CD14-positive monocyte (primary cell): ENCODE data around the gene ZMYND19. TPM values are rescaled to one million over a fixed set of nuclear protein-coding genes. Genes with fewer than 3 reads are reported as not detected.

ENCODE experiments used
- DNase-seq, 3 donors: peaks; one replicate each; pipeline ENCODE4 v3.0.0-alpha.2; 2011 to 2022
- H2AFZ ChIP-seq: 2 replicates; pipeline ENCODE4 v1.6.0; 2012; ENCODE audit warnings: mild to moderate bottlenecking, low read depth, low read length, inconsistent platforms; ENCODE audit not compliant: insufficient read depth, poor library complexity, severe bottlenecking
- H3K27ac ChIP-seq, 2 donors: 1 replicate in 1 of 2; 2 replicates in 1 of 2; pipeline ENCODE4 v1.5.1; 2012 to 2013; ENCODE audit warnings: low read length in 2 of 2, control low read depth in 1 of 2, inconsistent platforms in 1 of 2, low read depth in 1 of 2, mild to moderate bottlenecking in 1 of 2
- H3K27me3 ChIP-seq, 2 donors: one replicate each; pipeline versions ENCODE4 v1.6.0 to v1.6.1; 2011 to 2013; ENCODE audit warnings: low read length in 2 of 2; ENCODE audit not compliant: control insufficient read depth in 2 of 2, insufficient read depth in 2 of 2
- H3K36me3 ChIP-seq, 2 donors: replicated peaks in 1 of 2; 1 replicate in 1 of 2; 2 replicates in 1 of 2; pipeline versions ENCODE4 v1.5.1 to v1.6.1; 2012 to 2013; ENCODE audit warnings: low read length in 2 of 2, control low read depth in 1 of 2, inconsistent platforms in 1 of 2, mild to moderate bottlenecking in 1 of 2; ENCODE audit not compliant: insufficient read depth in 2 of 2, control insufficient read depth in 1 of 2
- H3K4me1 ChIP-seq, 2 donors: 1 replicate in 1 of 2; 2 replicates in 1 of 2; pipeline versions ENCODE4 v1.5.1 to v1.6.1; 2012 to 2013; ENCODE audit warnings: low read length in 2 of 2, control low read depth in 1 of 2, inconsistent platforms in 1 of 2, mild to moderate bottlenecking in 1 of 2, moderate library complexity in 1 of 2; ENCODE audit not compliant: insufficient read depth in 2 of 2, control insufficient read depth in 1 of 2
- H3K4me2 ChIP-seq: replicated peaks from 2 replicates; pipeline ENCODE3; 2012; ENCODE audit warnings: low read length, moderate library complexity, mild to moderate bottlenecking; ENCODE audit not compliant: poor library complexity, severe bottlenecking; ENCODE audit errors: extremely low read depth
- H3K4me3 ChIP-seq, 3 experiments: fragments of 200-600 bp in 1 of 3; sonication (generic) in 1 of 3; replicated peaks in 1 of 3; 1 replicate in 2 of 3; 2 replicates in 1 of 3; pipeline ENCODE4 v1.5.1; 2011 to 2013; ENCODE audit warnings: low read length in 3 of 3, mild to moderate bottlenecking in 3 of 3, control low read depth in 2 of 3, low read depth in 2 of 3, inconsistent platforms in 1 of 3, moderate library complexity in 1 of 3
- H3K79me2 ChIP-seq: 2 replicates; pipeline ENCODE4 v1.6.0; 2012; ENCODE audit warnings: mild to moderate bottlenecking, control low read depth, inconsistent platforms, low read length, moderate library complexity; ENCODE audit not compliant: insufficient read depth
- H3K9ac ChIP-seq: 2 replicates; pipeline ENCODE4 v1.6.0; 2017; ENCODE audit warnings: low read length, mild to moderate bottlenecking; ENCODE audit not compliant: insufficient read depth, poor library complexity, severe bottlenecking
- H3K9me3 ChIP-seq, 2 donors: replicated peaks in 1 of 2; 1 replicate in 1 of 2; 2 replicates in 1 of 2; pipeline versions ENCODE4 v1.5.1 to v1.6.1; 2012 to 2013; ENCODE audit warnings: low read length in 2 of 2, control low read depth in 1 of 2; ENCODE audit not compliant: control insufficient read depth in 1 of 2, insufficient read depth in 1 of 2
- H4K20me1 ChIP-seq: 2 replicates; pipeline ENCODE4 v1.6.0; 2012; ENCODE audit warnings: mild to moderate bottlenecking, low read length, control low read depth, moderate library complexity; ENCODE audit not compliant: insufficient read depth
- H3K27ac Mint-ChIP-seq, 7 donors: one replicate each; pipeline ENCODE4 v1.8.0; 2020; ENCODE audit warnings: mild to moderate bottlenecking in 7 of 7, mixed read lengths in 7 of 7, moderate library complexity in 6 of 7, inconsistent platforms in 2 of 7
- H3K27me3 Mint-ChIP-seq, 3 donors: one replicate each; pipeline ENCODE4 v1.8.0; 2021 to 2022; ENCODE audit warnings: low read depth in 3 of 3, mild to moderate bottlenecking in 3 of 3, mixed read lengths in 3 of 3, moderate library complexity in 3 of 3, inconsistent platforms in 1 of 3
- H3K36me3 Mint-ChIP-seq, 2 donors: one replicate each; pipeline ENCODE4 v1.8.0; 2020; ENCODE audit warnings: mixed read lengths in 2 of 2, inconsistent platforms in 1 of 2, mild to moderate bottlenecking in 1 of 2
- H3K4me1 Mint-ChIP-seq: one replicate; pipeline ENCODE4 v1.8.0; 2020; ENCODE audit warnings: mild to moderate bottlenecking, mixed read lengths
- H3K4me3 Mint-ChIP-seq, 2 donors: one replicate each; pipeline ENCODE4 v1.8.0; 2020; ENCODE audit warnings: mild to moderate bottlenecking in 2 of 2, mixed read lengths in 2 of 2, moderate library complexity in 1 of 2
- H3K9me3 Mint-ChIP-seq, 7 donors: one replicate each; pipeline ENCODE4 v1.8.0; 2020 to 2022; ENCODE audit warnings: mixed read lengths in 7 of 7, mild to moderate bottlenecking in 6 of 7, moderate library complexity in 6 of 7, inconsistent platforms in 2 of 7
- CTCF ChIP-seq: fragments of 200-600 bp; IDR thresholded peaks from one replicate; pipeline ENCODE4 v1.8.0; 2022; ENCODE audit warnings: antibody characterized with exemption, mild to moderate bottlenecking
- WGBS: methylation state at CpG from one replicate; pipeline ENCODE4 v1.1.5; 2013; ENCODE audit warnings: missing lambda C conversion rate; ENCODE audit not compliant: insufficient coverage; 5-methylcytosine and 5-hydroxymethylcytosine counted together
- intact Hi-C, 2 donors: fragments of 100-400 bp; cut with micrococcal nuclease; formaldehyde crosslinking; loops; one replicate each; pipeline versions ENCODE4 v1.15.0 to v1.15.1; 2023
- polyA plus RNA-seq, 3 donors: library from polyadenylated mRNA; depleted of rRNA in 1 of 3; unstranded in 2 of 3; stranded (reverse) in 1 of 3; fragments of 300-500 nt in 2 of 3; fragments of >200 nt in 1 of 3; fragmentation: Illumina TruSeq in 2 of 3; gene quantifications; 1 replicate in 2 of 3; 2 replicates in 1 of 3; pipeline ENCODE4 v1.2.3, GENCODE V29; 2012 to 2021

The ZMYND19 gene
- polyA plus RNA-seq, 3 donors: 1.9 to 12.4 (median 4.5) TPM

GRCh38 chr9:137606005-137606621 is 15.8 kb upstream of the ZMYND19 start:
- peak overlapping the region; percentile 99 for H3K4me2 ChIP-seq
- H3K27ac ChIP-seq: peak overlapping the region; percentile 80 to 82
- H2AFZ ChIP-seq: peak overlapping the region; percentile 57
- H3K36me3 ChIP-seq: no peaks in the 10 kb centered on the region
- H3K79me2 ChIP-seq: peaks cover 51% of the 10 kb centered on the region
- peaks cover 43% of the 10 kb centered on the region for H4K20me1 ChIP-seq
- H3K4me3 ChIP-seq: peak overlapping the region; percentile 41 to 93 (median 74)
- no peak for DNase-seq
- Mint-ChIP-seq H3K27me3 (peaks cover 0 to 10% (median 6%) of the 10 kb centered on the region in 3 donors), H3K4me1 (peaks cover 69% of the 10 kb centered on the region), H3K9me3 (no peaks in the 10 kb centered on the region), H3K27ac (peak overlapping the region; percentile 69 to 95 (median 89)), H3K4me3 (peak overlapping the region; percentile 86 to 96), H3K36me3 (peaks cover 4 to 13% of the 10 kb centered on the region in 2 donors)
- no peaks in the 10 kb centered on the region for H3K9me3 ChIP-seq
- TF ChIP-seq CTCF: no peak
- H3K27me3 ChIP-seq: no peaks in the 10 kb centered on the region
- intact Hi-C loops: loop anchor here (1.0 to 10.0 kb wide), 4 partner anchors 12 to 141 kb away; partner anchors contain the start of genes MRPL41 (in 1 of the 2) and PNPLA7 (in 1 of the 2)
- 3% methylated on average over 57 of the region's 57 CpGs for WGBS
- peaks cover 67 to 69% of the 10 kb centered on the region in 2 donors for H3K4me1 ChIP-seq
- peak overlapping the region; percentile 79 for H3K9ac ChIP-seq

- Histone ChIP-seq H2AFZ (peak within 1 kb of the TSS; percentile 57), H3K9ac (peak within 1 kb of the TSS; percentile 79), H3K27me3 (no peaks in the 10 kb centered on the region), H3K79me2 (peaks cover 44% of the 10 kb centered on the region), H3K4me3 (peak within 1 kb of the TSS; percentile 41 to 93 (median 74)), H3K27ac (peak within 1 kb of the TSS; percentile 80 to 82), H4K20me1 (peaks cover 38% of the 10 kb centered on the region), H3K9me3 (no peaks in the 10 kb centered on the region), H3K36me3 (no peaks in the 10 kb centered on the region), H3K4me1 (peaks cover 62 to 64% of the 10 kb centered on the region in 2 donors), H3K4me2 (peak within 1 kb of the TSS; percentile 99)
- intact Hi-C loops: loop anchor here (1.0 to 10.0 kb wide), 5 partner anchors 13 to 141 kb away; partner anchors contain the start of genes MRPL41 (in 1 of the 2), PNPLA7 (in 1 of the 2) and ZMYND19 (in 1 of the 2)
- Mint-ChIP-seq H3K9me3 (no peaks in the 10 kb centered on the region), H3K4me1 (peaks cover 68% of the 10 kb centered on the region), H3K4me3 (peak within 1 kb of the TSS; percentile 86 to 96), H3K36me3 (peaks cover 4 to 10% of the 10 kb centered on the region in 2 donors), H3K27me3 (peaks cover 0 to 10% (median 6%) of the 10 kb centered on the region in 3 donors), H3K27ac (peak within 1 kb of the TSS; percentile 69 to 95 (median 91))
- DNase-seq: peak; percentile 88 to 96 (median 94)
- no peak for TF ChIP-seq CTCF
- WGBS: under 1% methylated on average over 63 of the region's 111 CpGs
These were observed 15.1 kb upstream of the ZMYND19 start, which contains the start of gene ARRDC1 for GRCh38 chr9:137605121-137606004. TSS of gene ARRDC1 (plus strand) at chr9:137605686. CDS start at chr9:137605718, 32 bp downstream.
